A673 (cell line): ENCODE results near the gene DCK.

Source experiments
- CTCF ChIP-seq: fragments of 300-800, 200-600 bp; sonication (generic); conservative IDR thresholded peaks from 2 replicates; pipeline ENCODE4 v1.5.1; 2017; ENCODE audit warnings: low read depth, mild to moderate bottlenecking, antibody characterized with exemption, low read length, moderate library complexity, mixed read lengths
- EZH2 ChIP-seq: fragments of 200-600 bp; sonication (generic); IDR thresholded peaks from 2 replicates; pipeline ENCODE4 v1.6.1; 2017; ENCODE audit warnings: borderline replicate concordance, low read depth, mild to moderate bottlenecking, mixed read lengths, antibody characterized with exemption, low read length; ENCODE audit not compliant: poor library complexity, severe bottlenecking

- TF ChIP-seq EZH2 (no peak), CTCF (no peak)
Observed at GRCh38 chr4:71009086-71009485, 15.6 kb downstream of the DCK start.
